ENCODE data around the gene STT3A.
A peak's percentile ranks its signal among the peaks of the same experiment; 100 is the strongest.

STT3A gene

GRCh38 chr11:125592305-125593113 lies at the start of gene STT3A:
Gene STT3A, plus strand, starts transcription at chr11:125592852. Its CDS starts 3,064 bp downstream, at chr11:125595916.
- peak; percentile 58; the same call in 1 of the 2 replicates for TF ChIP-seq POLR2A (IDR thresholded peaks at IDR 0.05; ENCODE audit: low read depth, low read length)
- peak; percentile 93 for DNase-seq (ENCODE audit: insufficient read length, low spot score)
- peak; percentile 90 for FAIRE-seq

- TF ChIP-seq POLR2A (IDR thresholded peaks at IDR 0.05; ENCODE audit: low read depth, low read length): no peak
- DNase-seq (ENCODE audit: insufficient read length, low spot score): no peak
- no peak for FAIRE-seq
Measured at GRCh38 chr11:125550780-125551179, 41.9 kb upstream of the STT3A start.

GRCh38 chr11:125551835-125552342 lies 40.8 kb upstream of the STT3A start:
- DNase-seq (ENCODE audit: insufficient read length, low spot score) (no peak), FAIRE-seq (no peak)
- no peak for TF ChIP-seq POLR2A (IDR thresholded peaks at IDR 0.05; ENCODE audit: low read depth, low read length)

- FAIRE-seq: no peak
- no peak for TF ChIP-seq POLR2A (IDR thresholded peaks at IDR 0.05; ENCODE audit: low read depth, low read length)
- DNase-seq (ENCODE audit: insufficient read length, low spot score): no peak
Measured at GRCh38 chr11:125552927-125553326, 39.7 kb upstream of the STT3A start.

- FAIRE-seq (no peak), DNase-seq (ENCODE audit: insufficient read length, low spot score) (no peak)
- TF ChIP-seq POLR2A (IDR thresholded peaks at IDR 0.05; ENCODE audit: low read depth, low read length): no peak
Measured at GRCh38 chr11:125553357-125553756, 39.3 kb upstream of the STT3A start.

- DNase-seq (ENCODE audit: insufficient read length, low spot score) (no peak), FAIRE-seq (no peak)
- no peak for TF ChIP-seq POLR2A (IDR thresholded peaks at IDR 0.05; ENCODE audit: low read depth, low read length)
Measured at GRCh38 chr11:125554038-125554437, 38.6 kb upstream of the STT3A start.

GRCh38 chr11:125559888-125560287 lies 32.8 kb upstream of the STT3A start:
- FAIRE-seq: no peak
- no peak for DNase-seq (ENCODE audit: insufficient read length, low spot score)
- TF ChIP-seq POLR2A (IDR thresholded peaks at IDR 0.05; ENCODE audit: low read depth, low read length): no peak

GRCh38 chr11:125561924-125562323 lies 30.7 kb upstream of the STT3A start:
- FAIRE-seq: no peak
- no peak for TF ChIP-seq POLR2A (IDR thresholded peaks at IDR 0.05; ENCODE audit: low read depth, low read length)
- no peak for DNase-seq (ENCODE audit: insufficient read length, low spot score)

GRCh38 chr11:125562430-125562829 lies 30.2 kb upstream of the STT3A start:
- FAIRE-seq (no peak), DNase-seq (ENCODE audit: insufficient read length, low spot score) (no peak)
- TF ChIP-seq POLR2A (IDR thresholded peaks at IDR 0.05; ENCODE audit: low read depth, low read length): no peak

- DNase-seq (ENCODE audit: insufficient read length, low spot score) (no peak), FAIRE-seq (no peak)
- no peak for TF ChIP-seq POLR2A (IDR thresholded peaks at IDR 0.05; ENCODE audit: low read depth, low read length)
Measured at GRCh38 chr11:125564357-125564756, 28.3 kb upstream of the STT3A start.

- DNase-seq (ENCODE audit: insufficient read length, low spot score) (no peak), FAIRE-seq (no peak)
- no peak for TF ChIP-seq POLR2A (IDR thresholded peaks at IDR 0.05; ENCODE audit: low read depth, low read length)
Measured at GRCh38 chr11:125566235-125566634, 26.4 kb upstream of the STT3A start.

- peak; percentile 68 for TF ChIP-seq POLR2A (IDR thresholded peaks at IDR 0.05; ENCODE audit: low read depth, low read length)
- no peak for FAIRE-seq
- DNase-seq (ENCODE audit: insufficient read length, low spot score): peak; percentile 80
Measured at GRCh38 chr11:125568970-125569914, 23.4 kb upstream of the STT3A start, which contains the start of gene EI24. Gene EI24, plus strand, starts transcription at chr11:125569477. Its CDS starts 3,051 bp downstream, at chr11:125572528.

GRCh38 chr11:125569915-125570621 lies 22.6 kb upstream of the STT3A start:
- no peak for TF ChIP-seq POLR2A (IDR thresholded peaks at IDR 0.05; ENCODE audit: low read depth, low read length)
- no peak for DNase-seq (ENCODE audit: insufficient read length, low spot score)
- no peak for FAIRE-seq

Data from H54 (cell line).